Measurements from ENCODE around the gene CPLX1.

The CPLX1 gene

GRCh38 chr4:866068-866760 lies 40.3 kb upstream of the CPLX1 start:
- intact Hi-C loops (cut with DNase I; ENCODE audit: low total_unique reads), result no loop called here
- Histone ChIP-seq H3K36me3 (peaks cover 80 to 100% (median 93%) of the 10 kb centered on the region in 3 donors), H3K27ac (no peak overlapping the region), H3K4me3 (no peak overlapping the region), H3K4me1 (no peaks in the 10 kb centered on the region), H3K27me3 (no peaks in the 10 kb centered on the region), H3K9me3 (no peaks in the 10 kb centered on the region)
- no peak for DNase-seq
- TF ChIP-seq, protein P1, sequence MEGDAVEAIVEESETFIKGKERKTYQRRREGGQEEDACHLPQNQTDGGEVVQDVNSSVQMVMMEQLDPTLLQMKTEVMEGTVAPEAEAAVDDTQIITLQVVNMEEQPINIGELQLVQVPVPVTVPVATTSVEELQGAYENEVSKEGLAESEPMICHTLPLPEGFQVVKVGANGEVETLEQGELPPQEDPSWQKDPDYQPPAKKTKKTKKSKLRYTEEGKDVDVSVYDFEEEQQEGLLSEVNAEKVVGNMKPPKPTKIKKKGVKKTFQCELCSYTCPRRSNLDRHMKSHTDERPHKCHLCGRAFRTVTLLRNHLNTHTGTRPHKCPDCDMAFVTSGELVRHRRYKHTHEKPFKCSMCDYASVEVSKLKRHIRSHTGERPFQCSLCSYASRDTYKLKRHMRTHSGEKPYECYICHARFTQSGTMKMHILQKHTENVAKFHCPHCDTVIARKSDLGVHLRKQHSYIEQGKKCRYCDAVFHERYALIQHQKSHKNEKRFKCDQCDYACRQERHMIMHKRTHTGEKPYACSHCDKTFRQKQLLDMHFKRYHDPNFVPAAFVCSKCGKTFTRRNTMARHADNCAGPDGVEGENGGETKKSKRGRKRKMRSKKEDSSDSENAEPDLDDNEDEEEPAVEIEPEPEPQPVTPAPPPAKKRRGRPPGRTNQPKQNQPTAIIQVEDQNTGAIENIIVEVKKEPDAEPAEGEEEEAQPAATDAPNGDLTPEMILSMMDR (IDR thresholded peaks at IDR 0.05), result no peak

DNA sequence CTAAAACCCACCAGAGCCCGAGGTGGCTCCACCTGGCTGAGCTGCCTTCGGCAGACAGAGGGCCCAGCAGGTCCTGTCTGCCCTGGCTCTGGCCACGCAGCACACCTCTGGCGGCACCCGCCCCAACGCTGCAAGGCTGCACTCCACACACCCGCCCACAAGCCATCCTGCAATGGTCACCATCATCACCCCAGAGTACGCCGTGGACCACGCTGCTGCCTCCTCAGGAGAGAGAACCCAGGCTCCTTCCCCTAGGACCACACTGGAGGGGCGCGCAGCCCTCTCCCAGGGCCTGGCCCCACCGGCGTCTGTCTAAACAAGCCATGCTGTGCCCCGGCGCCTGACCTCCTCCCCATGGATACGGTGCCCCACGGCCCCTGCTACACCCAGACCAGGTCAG lies 39.6 kb upstream of the CPLX1 start:
- DNase-seq, result no peak
- intact Hi-C loops (cut with DNase I; ENCODE audit: low total_unique reads), result no loop called here
- no peak overlapping the region for H3K27ac ChIP-seq

GRCh38 chr4:865121-865465 lies 39.2 kb upstream of the CPLX1 start:
- Histone ChIP-seq H3K27ac (no peak overlapping the region), H3K36me3 (peaks cover 83 to 100% (median 92%) of the 10 kb centered on the region in 3 donors), H3K9me3 (no peaks in the 10 kb centered on the region), H3K27me3 (no peaks in the 10 kb centered on the region), H3K4me3 (no peak overlapping the region), H3K4me1 (no peaks in the 10 kb centered on the region)
- TF ChIP-seq, protein P1 (IDR thresholded peaks at IDR 0.05), result no peak
- intact Hi-C loops (cut with DNase I; ENCODE audit: low total_unique reads), result no loop called here
- no peak for DNase-seq

More for the DNA sequence above, 39.6 kb upstream of the CPLX1 start:
- peaks cover 85 to 100% (median 93%) of the 10 kb centered on the region in 3 donors for H3K36me3 ChIP-seq
- no peaks in the 10 kb centered on the region for H3K9me3 ChIP-seq
- no peaks in the 10 kb centered on the region for H3K27me3 ChIP-seq
- no peak overlapping the region for H3K4me3 ChIP-seq
- TF ChIP-seq, protein P1 (IDR thresholded peaks at IDR 0.05), result no peak
- no peaks in the 10 kb centered on the region for H3K4me1 ChIP-seq

- H3K36me3 ChIP-seq, result peaks cover 81 to 100% (median 92%) of the 10 kb centered on the region in 3 donors
- H3K27me3 ChIP-seq, result no peaks in the 10 kb centered on the region
- no peak for DNase-seq
- H3K4me3 ChIP-seq, result no peak overlapping the region
- no peak overlapping the region for H3K27ac ChIP-seq
- H3K4me1 ChIP-seq, result no peaks in the 10 kb centered on the region
- TF ChIP-seq, protein P1 (IDR thresholded peaks at IDR 0.05), result no peak
- intact Hi-C loops (cut with DNase I; ENCODE audit: low total_unique reads), result no loop called here
- no peaks in the 10 kb centered on the region for H3K9me3 ChIP-seq
These were observed 38.7 kb upstream of the CPLX1 start for GRCh38 chr4:864456-865120.

GRCh38 chr4:860561-860960 lies 34.6 kb upstream of the CPLX1 start:
- no peak for DNase-seq
- intact Hi-C loops (cut with DNase I; ENCODE audit: low total_unique reads), result no loop called here
- Histone ChIP-seq H3K9me3 (no peaks in the 10 kb centered on the region), H3K27me3 (no peaks in the 10 kb centered on the region), H3K4me1 (no peaks in the 10 kb centered on the region), H3K4me3 (no peak overlapping the region), H3K27ac (no peak overlapping the region), H3K36me3 (peaks cover 80 to 92% (median 92%) of the 10 kb centered on the region in 3 donors)
- TF ChIP-seq, protein P1 (IDR thresholded peaks at IDR 0.05), result no peak
